ENCODE measurements around the gene SLC35F1.
"Not testable (repeated sequence)": the region's sequence is repeated elsewhere in the genome, so short reads cannot be mapped to it uniquely, and the experiment has no call there.

The SLC35F1 gene

GRCh38 chr6:117906958-117907600 is at the start of gene SLC35F1:
Gene SLC35F1 (plus strand): TSS chr6:117907264.
- no peak for FAIRE-seq

GRCh38 chr6:117858601-117859000 is 48.5 kb upstream of the SLC35F1 start:
- FAIRE-seq, result not testable (repeated sequence)

DNA sequence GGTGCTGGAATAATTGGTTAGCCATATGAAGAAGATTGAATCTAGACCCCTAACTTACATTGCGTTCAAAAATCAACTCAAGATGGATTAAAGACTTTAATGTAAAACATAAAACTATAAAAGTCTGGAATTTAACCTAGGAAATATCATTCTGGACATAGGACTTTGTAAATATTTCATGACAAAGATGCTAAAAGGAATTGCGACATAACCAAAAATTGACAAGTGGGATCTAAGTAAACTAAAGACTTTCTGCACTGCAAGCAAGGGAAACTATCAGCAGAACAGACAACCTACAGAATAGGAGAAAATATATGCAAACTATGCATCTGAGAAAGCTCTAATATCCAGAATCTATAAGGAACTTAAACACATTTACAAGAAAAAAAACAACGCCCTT is 45.5 kb upstream of the SLC35F1 start:
- no peak for FAIRE-seq

- FAIRE-seq, result no peak
These were observed 40.5 kb upstream of the SLC35F1 start for GRCh38 chr6:117866561-117866960.

GRCh38 chr6:117870486-117871242 is 36.4 kb upstream of the SLC35F1 start:
- FAIRE-seq, result no peak

DNA sequence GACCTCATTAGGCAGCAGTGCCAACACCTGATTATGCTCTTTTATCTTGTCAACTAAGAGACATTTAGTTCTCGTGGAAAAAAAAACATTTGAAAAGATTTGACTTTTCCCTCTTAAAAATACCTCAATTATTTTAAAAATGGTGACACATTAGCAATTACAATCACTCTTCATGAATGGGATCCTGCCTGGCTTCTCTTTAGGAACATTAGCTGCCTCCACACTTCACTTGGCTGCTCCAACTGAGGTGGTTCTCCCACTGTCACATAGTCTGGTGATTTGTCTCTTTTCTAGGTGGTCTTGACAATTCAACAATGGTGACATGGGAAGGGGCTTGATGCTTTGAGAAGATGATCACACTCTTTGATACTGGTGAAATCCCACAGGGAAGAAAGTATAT is 26.2 kb upstream of the SLC35F1 start:
- FAIRE-seq, result no peak

DNA sequence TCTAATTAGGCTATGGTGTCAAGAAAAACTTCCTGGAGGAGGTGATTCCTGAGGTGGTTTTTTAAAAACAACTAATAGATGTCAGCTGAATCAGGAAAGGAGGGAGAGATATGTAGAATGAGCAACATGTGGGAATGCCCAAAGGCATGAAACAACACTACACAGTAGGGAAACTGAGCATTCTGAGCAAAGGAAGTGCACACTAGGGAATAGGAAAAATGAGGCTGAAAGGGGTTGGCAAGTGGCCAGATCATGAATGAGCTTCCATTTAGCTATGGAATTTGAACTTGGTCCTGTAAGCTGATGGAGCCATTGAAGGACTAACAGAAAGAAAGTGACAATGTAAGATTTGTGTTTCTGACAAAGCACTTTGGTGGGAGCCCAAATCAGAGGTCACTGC is 16.9 kb upstream of the SLC35F1 start:
- FAIRE-seq, result no peak

GRCh38 chr6:117906507-117906957 is 532 bp upstream of the SLC35F1 start:
- no peak for FAIRE-seq

DNA sequence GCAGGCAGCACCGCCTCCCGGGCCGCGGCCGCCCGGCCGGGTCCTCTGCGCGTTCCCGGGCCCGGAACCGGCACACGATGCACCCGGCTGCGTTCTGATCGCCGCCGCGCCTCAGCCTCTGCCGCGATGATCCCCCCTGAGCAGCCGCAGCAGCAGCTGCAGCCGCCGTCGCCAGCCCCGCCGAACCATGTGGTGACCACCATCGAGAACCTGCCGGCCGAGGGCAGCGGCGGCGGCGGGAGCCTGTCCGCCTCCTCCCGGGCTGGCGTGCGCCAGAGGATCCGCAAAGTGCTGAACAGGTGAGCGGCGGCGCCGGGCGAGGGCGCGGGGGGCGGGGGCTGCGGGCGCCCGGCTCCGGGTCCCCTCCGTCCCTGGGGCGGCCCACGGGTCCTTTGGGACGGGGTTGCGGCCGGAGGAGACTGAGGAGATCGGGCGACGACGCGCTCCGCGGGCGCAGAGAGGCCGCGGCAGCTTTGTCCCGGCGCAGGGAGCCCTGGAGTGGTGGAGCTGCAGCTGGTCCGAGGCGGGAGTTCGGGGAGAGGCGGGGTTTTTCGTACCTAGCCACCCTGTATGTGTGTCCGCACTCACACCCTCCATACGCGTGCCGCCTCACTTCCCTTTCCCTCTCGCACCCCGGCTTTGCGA is 659 bp downstream of the SLC35F1 start:
- FAIRE-seq, result no peak

DNA sequence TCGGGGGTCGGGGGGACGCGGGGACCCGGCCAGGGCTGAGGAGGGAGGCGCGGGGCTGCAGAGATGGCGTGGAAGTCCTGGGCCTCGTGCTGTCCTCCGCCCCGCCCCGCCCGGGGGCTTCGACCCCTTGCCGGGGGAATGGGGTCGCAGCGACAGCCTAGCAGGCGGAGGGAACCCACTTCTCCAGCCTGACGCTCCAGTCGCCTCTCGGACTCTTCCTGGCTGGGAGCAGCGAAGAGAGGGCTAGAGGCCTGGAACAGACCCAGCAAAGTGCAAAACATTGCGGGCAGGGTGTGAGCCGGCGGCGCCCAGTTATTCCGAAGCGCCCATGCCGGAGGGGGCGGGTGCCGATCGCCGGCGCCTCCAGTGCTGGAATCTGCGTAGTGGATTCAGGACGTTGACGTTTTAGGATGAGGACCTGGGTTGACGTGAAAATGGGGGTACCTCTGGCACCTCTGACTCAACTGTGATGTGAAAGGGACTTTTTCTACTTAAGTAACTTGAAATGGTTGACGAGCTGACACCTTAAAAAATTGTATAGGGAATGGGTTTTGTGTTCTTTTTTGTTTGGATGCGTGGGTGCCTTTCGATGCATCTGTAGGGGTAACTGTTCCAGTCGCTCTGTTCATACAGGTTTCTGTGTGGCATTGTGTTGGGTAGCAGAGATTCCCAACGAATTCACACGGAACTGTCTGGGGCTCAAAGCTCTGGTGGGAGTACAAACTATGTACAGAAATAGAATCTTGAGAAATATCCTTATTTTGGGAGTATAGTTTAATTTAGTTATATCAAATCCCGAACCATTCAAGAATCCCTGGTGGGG is 1.4 kb downstream of the SLC35F1 start:
- FAIRE-seq, result no peak

GRCh38 chr6:117909638-117910037 is 2.6 kb downstream of the SLC35F1 start:
- no peak for FAIRE-seq

GRCh38 chr6:117910549-117910948 is 3.5 kb downstream of the SLC35F1 start:
- FAIRE-seq, result no peak

DNA sequence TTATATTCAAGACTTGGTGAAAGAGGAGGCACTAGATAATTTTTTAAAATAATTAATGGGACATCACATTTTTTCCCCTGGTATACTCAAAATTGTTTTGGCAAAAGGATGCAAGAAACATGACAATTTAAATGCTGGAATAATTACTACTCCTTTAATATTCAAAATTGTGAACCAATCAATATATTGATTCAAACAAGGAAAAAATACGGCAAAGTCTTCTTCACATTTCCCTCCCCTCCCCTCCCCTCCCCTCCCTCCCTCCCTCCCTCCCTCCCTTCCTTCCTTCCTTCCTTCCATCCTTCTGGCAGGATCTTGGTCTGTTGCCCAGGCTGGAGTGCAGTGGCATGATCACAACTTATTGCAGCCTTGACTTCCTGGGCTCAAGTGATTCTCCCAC is 4.1 kb downstream of the SLC35F1 start:
- no peak for FAIRE-seq

GRCh38 chr6:117911660-117912059 is 4.6 kb downstream of the SLC35F1 start:
- no peak for FAIRE-seq

DNA sequence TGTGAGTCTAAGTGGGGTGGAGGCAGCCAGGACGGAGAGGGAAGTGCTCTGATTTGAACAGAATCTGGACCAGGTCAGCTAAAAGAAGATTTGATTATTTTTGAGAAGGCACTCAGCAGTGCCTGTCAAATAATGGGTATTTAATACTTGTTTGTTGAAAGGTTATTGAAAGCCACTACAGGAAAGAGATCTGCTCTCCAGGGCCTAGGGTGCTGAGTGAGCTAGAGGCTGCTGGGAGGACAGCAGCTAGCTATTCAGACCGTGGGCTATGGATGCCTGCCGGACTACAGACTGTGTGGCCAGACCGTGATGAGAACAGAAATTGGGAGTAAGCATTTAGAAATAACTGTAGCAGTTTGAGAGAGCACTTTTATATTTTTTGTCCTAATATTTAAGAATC is 8.8 kb downstream of the SLC35F1 start:
- FAIRE-seq, result no peak

DNA sequence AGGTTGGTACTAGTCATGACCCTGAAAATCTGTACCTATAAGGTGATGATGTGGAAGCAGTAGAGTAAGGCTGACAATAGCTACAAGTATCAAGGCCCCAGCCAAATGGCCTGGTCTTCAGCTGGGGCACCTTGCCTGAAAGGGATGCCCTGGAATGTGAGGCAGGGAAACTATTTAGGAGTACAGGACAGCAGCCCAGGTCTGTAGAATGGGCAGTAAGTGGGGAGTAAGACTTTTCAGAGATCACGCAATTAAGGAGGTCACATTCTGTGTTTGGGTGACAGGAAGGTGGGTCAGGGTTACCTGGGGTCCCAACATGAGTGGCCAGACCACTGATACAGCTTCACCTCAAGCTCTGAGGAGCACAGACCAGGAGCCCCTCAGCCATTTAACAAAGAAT is 9.4 kb downstream of the SLC35F1 start:
- no peak for FAIRE-seq

DNA sequence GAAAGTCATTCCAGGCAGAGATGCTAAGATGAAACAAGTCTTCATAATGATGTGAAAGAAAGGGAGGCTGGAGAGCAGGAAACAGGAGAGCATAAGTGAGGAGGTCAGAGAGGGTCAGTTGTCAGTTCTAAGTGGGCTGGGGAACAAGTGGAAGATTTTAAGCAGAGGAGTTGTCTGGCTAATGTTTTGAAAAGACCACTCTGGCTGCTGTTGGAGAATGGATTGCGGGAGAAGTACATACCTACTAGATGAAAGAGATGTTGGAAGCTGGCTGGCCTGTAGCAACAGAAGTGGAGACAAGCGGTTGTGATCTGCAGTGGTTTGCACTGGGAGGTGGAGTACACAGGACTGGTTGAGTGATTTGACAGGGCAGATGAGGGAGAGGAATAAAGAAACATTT is 10.1 kb downstream of the SLC35F1 start:
- no peak for FAIRE-seq

- no peak for FAIRE-seq
These were observed 11.4 kb downstream of the SLC35F1 start for GRCh38 chr6:117918454-117918853.

DNA sequence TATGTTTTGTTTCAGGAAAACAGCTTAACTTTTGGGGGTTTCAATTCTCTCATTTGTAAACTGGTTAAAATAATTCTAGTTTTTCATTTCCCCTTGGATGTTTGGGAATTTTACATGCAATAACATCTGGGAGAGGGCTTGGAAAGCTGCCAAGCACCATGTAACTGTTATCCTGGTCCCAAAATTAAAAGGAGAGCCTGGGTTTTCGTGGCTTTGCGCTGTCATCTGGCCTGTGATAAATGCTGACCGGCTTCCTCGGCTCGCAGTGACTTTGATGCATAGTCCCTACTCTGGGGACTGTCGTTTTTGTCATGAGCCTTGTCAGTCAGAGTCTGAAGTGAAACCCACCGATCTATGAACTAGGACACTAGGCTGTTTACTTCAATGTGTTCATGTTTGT is 12.2 kb downstream of the SLC35F1 start:
- no peak for FAIRE-seq

GRCh38 chr6:117919775-117920729 is 13.0 kb downstream of the SLC35F1 start:
- FAIRE-seq, result no peak

DNA sequence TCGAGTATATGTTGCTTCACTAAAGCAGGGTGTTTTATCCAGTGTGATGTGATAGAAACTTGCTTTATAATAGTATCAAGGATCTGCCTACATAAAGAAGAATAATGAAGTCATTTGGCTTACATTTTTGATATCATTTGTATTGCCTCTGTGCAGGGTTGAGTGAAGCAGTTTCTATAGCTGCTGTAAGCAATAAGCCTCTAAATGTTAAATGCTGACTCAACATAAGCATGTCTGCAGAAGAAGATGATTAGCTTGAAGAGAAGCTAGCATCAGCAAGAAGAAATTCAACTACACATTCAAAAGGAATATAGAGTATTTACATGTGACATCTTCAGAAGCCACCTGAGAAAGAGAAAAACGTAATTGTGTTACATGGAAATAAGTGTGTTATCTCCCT is 17.6 kb downstream of the SLC35F1 start:
- no peak for FAIRE-seq

DNA sequence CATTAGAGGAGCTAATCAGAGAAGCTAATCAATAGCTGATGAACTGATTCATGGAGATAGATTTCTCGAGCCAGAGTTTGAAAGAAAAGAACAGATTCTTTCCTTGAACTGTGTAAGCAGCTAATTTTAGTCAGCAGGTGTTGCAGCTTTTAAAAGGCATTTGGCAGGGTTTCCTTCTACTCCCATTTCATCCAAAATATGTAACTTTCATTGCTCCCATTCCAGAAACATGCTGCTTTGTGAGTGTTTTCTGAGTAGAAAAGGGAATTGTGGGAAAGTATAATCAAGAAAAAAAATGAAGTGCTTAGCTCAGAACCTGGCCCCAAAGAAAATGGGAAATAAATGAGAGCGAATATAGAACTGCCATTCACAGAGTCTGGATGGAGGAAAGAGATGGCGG is 20.8 kb downstream of the SLC35F1 start:
- FAIRE-seq, result no peak

Measured in endometrium (tissue), 2 donors.